ENCODE results near the gene STING1.
"Not testable (repeated sequence)": the region's sequence is repeated elsewhere in the genome, so short reads cannot be mapped to it uniquely, and the experiment has no call there.

STING1 gene

DNA sequence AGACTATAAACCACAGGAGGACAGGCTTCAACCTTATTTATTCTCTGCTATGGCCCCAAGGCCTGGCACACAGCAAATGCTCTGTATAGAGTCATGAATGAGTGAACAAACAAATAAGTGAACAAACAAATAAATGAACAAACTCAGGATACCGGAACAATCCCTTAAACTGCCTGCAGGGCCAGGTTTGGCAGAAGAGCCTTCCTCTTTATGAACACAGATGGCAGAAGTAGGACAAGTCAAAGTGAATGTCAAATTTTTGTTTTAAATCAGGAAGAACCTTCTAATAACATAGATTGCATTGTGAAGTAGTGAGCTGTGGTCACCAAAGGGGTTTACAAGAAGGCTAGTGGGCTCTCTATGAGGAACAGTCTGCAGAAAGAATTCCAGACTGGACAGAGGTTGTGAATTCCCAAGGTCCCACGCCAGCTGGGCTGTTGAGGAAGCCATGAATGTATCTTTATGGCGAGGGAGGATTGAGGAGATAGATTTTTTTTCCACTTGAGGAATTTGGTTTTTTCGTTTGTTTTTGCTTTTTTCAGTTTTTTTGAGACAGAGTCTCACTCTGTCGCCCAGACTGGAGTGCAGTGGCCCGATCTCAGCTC lies 30.3 kb upstream of the STING1 start:
- TF ChIP-seq, protein P1, sequence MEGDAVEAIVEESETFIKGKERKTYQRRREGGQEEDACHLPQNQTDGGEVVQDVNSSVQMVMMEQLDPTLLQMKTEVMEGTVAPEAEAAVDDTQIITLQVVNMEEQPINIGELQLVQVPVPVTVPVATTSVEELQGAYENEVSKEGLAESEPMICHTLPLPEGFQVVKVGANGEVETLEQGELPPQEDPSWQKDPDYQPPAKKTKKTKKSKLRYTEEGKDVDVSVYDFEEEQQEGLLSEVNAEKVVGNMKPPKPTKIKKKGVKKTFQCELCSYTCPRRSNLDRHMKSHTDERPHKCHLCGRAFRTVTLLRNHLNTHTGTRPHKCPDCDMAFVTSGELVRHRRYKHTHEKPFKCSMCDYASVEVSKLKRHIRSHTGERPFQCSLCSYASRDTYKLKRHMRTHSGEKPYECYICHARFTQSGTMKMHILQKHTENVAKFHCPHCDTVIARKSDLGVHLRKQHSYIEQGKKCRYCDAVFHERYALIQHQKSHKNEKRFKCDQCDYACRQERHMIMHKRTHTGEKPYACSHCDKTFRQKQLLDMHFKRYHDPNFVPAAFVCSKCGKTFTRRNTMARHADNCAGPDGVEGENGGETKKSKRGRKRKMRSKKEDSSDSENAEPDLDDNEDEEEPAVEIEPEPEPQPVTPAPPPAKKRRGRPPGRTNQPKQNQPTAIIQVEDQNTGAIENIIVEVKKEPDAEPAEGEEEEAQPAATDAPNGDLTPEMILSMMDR (conservative IDR thresholded peaks at IDR 0.05; ENCODE audit: low read length), result 0 out of 2 replicates have a peak, but pooled peaks have one; percentile 4
- no peak overlapping the region for H3K4me3 ChIP-seq (ENCODE audit: low read length)
- no peak for DNase-seq (ENCODE audit: low read depth)

DNA sequence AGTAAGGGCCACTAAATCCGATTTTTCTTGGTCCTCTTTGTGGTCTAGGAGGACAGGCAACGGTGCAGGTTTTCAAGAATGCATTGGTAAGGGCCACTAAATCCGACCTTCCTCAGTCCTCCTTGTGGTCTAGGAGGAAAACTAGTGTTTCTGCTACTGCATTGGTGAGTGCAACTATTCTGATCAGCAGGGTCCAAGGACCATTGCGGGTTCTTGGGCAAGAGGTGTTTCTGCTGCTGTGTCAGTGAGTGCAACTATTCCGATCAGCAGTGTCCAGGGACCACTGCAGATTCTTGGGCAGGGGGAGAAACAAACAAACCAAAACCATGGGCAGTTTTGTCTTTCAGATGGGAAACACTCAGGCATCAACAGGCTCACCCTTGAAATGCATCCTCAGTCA lies 22.2 kb upstream of the STING1 start:
- not testable (repeated sequence) for DNase-seq (ENCODE audit: low read depth); H3K4me3 ChIP-seq (ENCODE audit: low read length)

DNA sequence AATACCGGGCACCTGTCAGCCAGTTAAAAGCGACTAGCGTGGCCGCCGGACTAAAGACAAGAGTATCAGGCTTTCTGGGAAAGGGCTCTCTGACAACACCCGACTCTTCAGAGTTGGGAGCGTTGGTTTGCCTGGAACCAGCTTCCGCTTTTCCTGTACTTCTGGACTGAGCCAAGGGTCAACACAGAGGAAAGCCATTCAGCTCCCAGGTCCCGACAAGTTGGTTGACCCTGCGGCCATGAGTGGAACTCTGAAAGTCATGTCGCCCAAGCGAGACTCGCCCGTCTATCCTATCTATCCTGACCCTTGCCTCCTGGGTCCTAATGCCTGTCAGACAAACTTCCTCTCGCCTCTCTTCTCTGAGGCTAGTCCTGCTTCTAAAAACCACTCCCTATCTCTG lies 21.3 kb upstream of the STING1 start:
- not testable (repeated sequence) for H3K4me3 ChIP-seq (ENCODE audit: low read length); DNase-seq (ENCODE audit: low read depth)

DNA sequence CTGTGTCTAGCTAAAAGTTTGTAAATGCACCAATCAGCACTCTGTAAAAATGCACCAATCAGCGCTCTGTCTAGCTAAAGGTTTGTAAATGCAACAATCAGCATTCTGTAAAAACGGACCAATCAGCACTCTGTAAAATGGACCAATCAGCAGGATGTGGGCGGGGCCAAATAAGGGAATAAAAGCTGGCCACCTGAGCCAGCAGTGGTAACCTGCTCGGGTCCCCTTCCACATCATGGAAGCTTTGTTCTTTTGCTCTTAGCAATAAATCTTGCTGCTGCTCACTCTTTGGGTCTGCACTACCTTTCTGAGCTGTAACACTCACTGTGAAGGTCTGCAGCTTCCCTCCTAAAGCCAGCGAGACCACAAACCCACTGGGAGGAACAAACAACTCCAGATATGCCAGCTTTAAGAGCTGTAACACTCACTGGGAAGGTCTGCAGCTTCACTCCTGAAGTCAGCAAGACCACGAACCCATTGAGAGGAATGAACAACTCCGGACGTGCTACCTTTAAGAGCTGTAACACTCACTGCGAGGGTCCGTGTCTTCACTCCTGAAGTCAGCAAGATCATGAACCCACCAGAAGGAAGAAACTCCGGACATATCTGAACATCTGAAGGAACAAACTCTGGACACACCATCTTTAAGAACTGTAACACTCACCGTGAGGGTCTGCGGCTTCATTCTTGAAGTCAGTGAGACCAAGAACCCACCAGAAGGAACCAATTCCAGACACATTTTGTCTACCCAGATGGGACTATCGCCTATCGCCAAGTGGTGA lies 20.7 kb upstream of the STING1 start:
- DNase-seq (ENCODE audit: low read depth); H3K4me3 ChIP-seq (ENCODE audit: low read length): not testable (repeated sequence)

DNA sequence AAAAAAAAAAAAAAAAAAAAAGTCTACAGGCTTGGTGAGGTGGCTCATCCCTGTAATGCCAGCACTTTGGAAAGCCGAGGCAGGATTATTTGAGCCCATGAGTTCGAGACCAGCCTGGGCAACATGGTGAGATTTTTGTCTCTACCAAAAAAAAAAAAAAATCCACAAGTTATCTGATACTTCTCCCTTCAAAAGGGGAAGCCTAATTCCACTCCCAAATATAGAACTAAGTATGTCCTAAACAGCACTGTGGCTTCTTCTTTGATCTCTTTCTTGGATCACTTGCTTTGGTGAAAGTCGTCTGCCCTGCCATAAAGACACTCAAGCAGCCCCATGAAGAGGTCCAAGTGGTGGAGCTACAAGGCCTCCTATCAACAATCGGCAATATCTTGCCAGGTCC lies 18.8 kb upstream of the STING1 start:
- DNase-seq (ENCODE audit: low read depth), result no peak
- no peak overlapping the region for H3K4me3 ChIP-seq (ENCODE audit: low read length)
- TF ChIP-seq, protein P1 (conservative IDR thresholded peaks at IDR 0.05; ENCODE audit: low read length), result no peak

DNA sequence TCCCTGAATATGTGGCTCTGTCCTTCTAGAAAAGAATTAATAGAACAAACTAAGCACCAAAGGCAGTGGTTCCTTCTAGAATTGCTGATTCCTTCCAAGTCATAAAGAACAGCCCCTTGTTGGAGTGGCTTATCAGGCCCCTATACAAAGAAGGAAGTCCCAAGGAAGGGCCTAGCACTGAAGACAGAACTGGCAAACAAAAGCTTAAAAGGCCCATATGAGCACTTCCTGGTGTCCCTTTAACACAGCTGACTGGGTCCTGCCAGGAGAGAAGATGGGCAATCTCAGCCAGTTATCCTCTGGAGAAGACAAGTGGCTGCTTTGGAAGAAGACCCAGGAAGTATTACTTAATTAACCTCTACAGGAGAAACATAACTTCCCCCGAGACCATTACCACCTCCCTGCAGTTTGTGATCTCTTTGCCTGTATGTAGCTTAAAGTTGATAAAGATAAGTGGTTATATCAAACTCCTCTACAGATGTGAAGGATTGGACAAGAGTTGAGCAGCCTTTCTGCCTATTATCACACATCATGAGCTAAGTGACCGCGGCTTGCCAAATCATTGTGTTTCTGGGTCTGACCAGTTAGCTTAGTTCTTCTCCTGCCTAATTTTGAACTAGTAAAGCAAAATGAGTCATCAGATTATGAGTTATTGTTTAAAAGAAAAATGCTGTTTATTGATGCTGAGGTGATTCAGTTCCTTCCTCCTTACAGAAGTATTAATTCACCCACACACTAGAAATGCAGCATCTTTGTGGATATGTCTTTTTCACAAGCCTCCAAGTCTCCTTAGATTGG lies 13.3 kb upstream of the STING1 start:
- TF ChIP-seq, protein P1 (conservative IDR thresholded peaks at IDR 0.05; ENCODE audit: low read length), result no peak
- peak; percentile 48 for DNase-seq (ENCODE audit: low read depth)
- no peak overlapping the region for H3K4me3 ChIP-seq (ENCODE audit: low read length)

DNA sequence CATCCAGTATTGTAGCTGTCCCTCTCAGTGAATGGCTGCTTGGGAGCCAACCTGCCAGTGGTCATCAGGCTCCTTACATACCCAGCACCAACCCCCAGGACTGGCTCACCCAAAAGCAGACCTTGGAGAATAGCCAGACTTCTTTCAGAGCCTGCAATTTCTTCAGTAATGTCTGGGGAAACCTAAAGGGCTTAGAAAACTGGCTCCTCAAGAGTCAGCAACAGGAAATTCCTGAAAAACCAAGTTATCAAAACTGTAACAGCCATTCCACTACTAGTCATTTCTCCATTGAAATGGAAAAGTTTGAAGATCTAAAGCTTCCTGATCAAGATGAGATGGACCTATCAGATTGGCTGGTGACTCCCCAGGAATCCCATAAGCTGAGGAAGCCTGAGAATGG lies 12.3 kb upstream of the STING1 start:
- TF ChIP-seq, protein P1 (conservative IDR thresholded peaks at IDR 0.05; ENCODE audit: low read length), result no peak
- peak; percentile 69 for DNase-seq (ENCODE audit: low read depth)
- H3K4me3 ChIP-seq (ENCODE audit: low read length), result no peak overlapping the region

DNA sequence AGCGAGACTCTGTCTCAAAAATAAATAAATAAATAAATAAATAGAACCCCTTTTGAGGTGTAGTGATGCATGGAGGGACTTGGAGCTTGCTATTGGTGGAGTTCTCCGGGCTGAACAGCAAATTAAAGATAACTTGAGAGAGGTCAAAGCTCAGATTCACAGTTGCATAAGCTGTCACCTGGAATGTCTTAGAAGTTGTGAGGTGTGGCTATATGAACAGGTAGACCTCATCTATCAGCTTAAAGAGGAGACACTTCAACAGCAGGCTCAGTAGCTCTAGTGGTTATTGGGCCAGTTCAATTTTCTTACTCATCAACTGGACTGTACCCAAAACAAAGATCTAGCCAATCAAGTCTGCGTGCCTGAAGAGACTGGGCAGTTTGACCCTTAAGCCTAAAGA lies 11.7 kb upstream of the STING1 start:
- no peak overlapping the region for H3K4me3 ChIP-seq (ENCODE audit: low read length)
- TF ChIP-seq, protein P1 (conservative IDR thresholded peaks at IDR 0.05; ENCODE audit: low read length), result no peak
- no peak for DNase-seq (ENCODE audit: low read depth)

Data from AG10803 (cell line).